ENCODE measurements around the gene MSX1. TPM values are rescaled to one million over a fixed set of nuclear protein-coding genes. Genes with fewer than 3 reads are reported as not detected.
A peak's percentile ranks its signal among the peaks of the same experiment; 100 is the strongest.
"Not testable (repeated sequence)": the region's sequence is repeated elsewhere in the genome, so short reads cannot be mapped to it uniquely, and the experiment has no call there.

Gene MSX1
- 1 to 10 TPM; 4.5 to 6.1 TPM for total RNA-seq
- long read RNA-seq: 0 reads

- ATAC-seq: peak; percentile 93 to 96
- intact Hi-C loops (cut with DNase I): no loop called here
- peak; percentile 90 for DNase-seq
Observed at GRCh38 chr4:4859325-4859798, at the start of gene MSX1. Gene MSX1, plus strand, starts transcription at chr4:4859665. Its CDS starts 235 bp downstream, at chr4:4859900.

- intact Hi-C loops (cut with DNase I): no loop called here
- DNase-seq: no peak
- no peak for ATAC-seq
Observed at GRCh38 chr4:4810092-4810774, 49.2 kb upstream of the MSX1 start.

- no peak for ATAC-seq
- DNase-seq: no peak
- intact Hi-C loops (cut with DNase I): no loop called here
Observed at GRCh38 chr4:4810778-4811177, 48.7 kb upstream of the MSX1 start.

- ATAC-seq (no peak), DNase-seq (no peak)
- intact Hi-C loops (cut with DNase I): no loop called here
Observed at GRCh38 chr4:4812145-4812794, 47.2 kb upstream of the MSX1 start.

GRCh38 chr4:4818415-4819212 lies 40.9 kb upstream of the MSX1 start:
- intact Hi-C loops (cut with DNase I): no loop called here
- ATAC-seq: no peak

GRCh38 chr4:4819213-4819606 lies 40.3 kb upstream of the MSX1 start:
- intact Hi-C loops (cut with DNase I): no loop called here
- DNase-seq: no peak
- no peak for ATAC-seq

More at GRCh38 chr4:4818415-4819212, 40.9 kb upstream of the MSX1 start:
- no peak for DNase-seq

- intact Hi-C loops (cut with DNase I): no loop called here
- DNase-seq (no peak), ATAC-seq (no peak)
Observed at GRCh38 chr4:4820261-4820660, 39.2 kb upstream of the MSX1 start.

GRCh38 chr4:4820739-4821138 lies 38.7 kb upstream of the MSX1 start:
- DNase-seq: no peak
- no peak for ATAC-seq
- intact Hi-C loops (cut with DNase I): no loop called here

GRCh38 chr4:4821577-4821976 lies 37.9 kb upstream of the MSX1 start:
- ATAC-seq (no peak), DNase-seq (no peak)
- intact Hi-C loops (cut with DNase I): no loop called here

- intact Hi-C loops (cut with DNase I); ATAC-seq: not testable (repeated sequence)
Observed at GRCh38 chr4:4822286-4822685, 37.2 kb upstream of the MSX1 start.

GRCh38 chr4:4823621-4824162 lies 35.8 kb upstream of the MSX1 start:
- intact Hi-C loops (cut with DNase I): no loop called here

More at GRCh38 chr4:4822286-4822685, 37.2 kb upstream of the MSX1 start:
- not testable (repeated sequence) for DNase-seq

GRCh38 chr4:4824232-4824631 lies 35.2 kb upstream of the MSX1 start:
- no peak for ATAC-seq
- intact Hi-C loops (cut with DNase I): no loop called here

More at GRCh38 chr4:4823621-4824162, 35.8 kb upstream of the MSX1 start:
- DNase-seq: no peak
- ATAC-seq: no peak

GRCh38 chr4:4825431-4825830 lies 34.0 kb upstream of the MSX1 start:
- DNase-seq (no peak), ATAC-seq (no peak)
- intact Hi-C loops (cut with DNase I): no loop called here

More at GRCh38 chr4:4824232-4824631, 35.2 kb upstream of the MSX1 start:
- no peak for DNase-seq

GRCh38 chr4:4829837-4830236 lies 29.6 kb upstream of the MSX1 start:
- ATAC-seq (no peak), DNase-seq (no peak)
- intact Hi-C loops (cut with DNase I): no loop called here

GRCh38 chr4:4831266-4831665 lies 28.2 kb upstream of the MSX1 start:
- ATAC-seq: no peak

GRCh38 chr4:4831825-4832224 lies 27.6 kb upstream of the MSX1 start:
- intact Hi-C loops (cut with DNase I): no loop called here

More at GRCh38 chr4:4831266-4831665, 28.2 kb upstream of the MSX1 start:
- intact Hi-C loops (cut with DNase I): no loop called here
- DNase-seq: no peak

GRCh38 chr4:4836044-4836443 lies 23.4 kb upstream of the MSX1 start:
- ATAC-seq (no peak), DNase-seq (no peak)
- intact Hi-C loops (cut with DNase I): no loop called here

More at GRCh38 chr4:4831825-4832224, 27.6 kb upstream of the MSX1 start:
- DNase-seq (no peak), ATAC-seq (no peak)

GRCh38 chr4:4837316-4837715 lies 22.1 kb upstream of the MSX1 start:
- ATAC-seq (no peak), DNase-seq (no peak)
- intact Hi-C loops (cut with DNase I): no loop called here
